ENCODE measurements around the gene TMC5.

The TMC5 gene

GRCh38 chr16:19518388-19518787, 100.7 kb downstream of the TMC5 start:
- no peak for TF ChIP-seq Cebpa-rat (IDR thresholded peaks at IDR 0.05)
- Histone ChIP-seq H3K36me3 (peaks cover 22 to 52% (median 38%) of the 10 kb centered on the region in 11 experiments), H4K20me1 (peaks cover 0 to 7% (median 0%) of the 10 kb centered on the region in 11 experiments; a peak in 7 of 22 replicates), H3K4me1 (peaks cover 30 to 90% (median 51%) of the 10 kb centered on the region in 10 experiments), H3K27me3 (no peaks in the 10 kb centered on the region), H3K4me3 (peak overlapping the region in 3 of 10 experiments; percentile 44 to 93 (median 82); a peak in 4 of 20 replicates), H3K27ac (peak overlapping the region in 2 of 11 experiments; percentile 62 to 68; a peak in 2 of 22 replicates), H3K9me3 (replicated peaks in 1 of 11) (no peaks in the 10 kb centered on the region), H3K9ac (peak overlapping the region in 3 of 11 experiments; percentile 15 to 85 (median 67); a peak in 3 of 22 replicates), H3K4me2 (peak overlapping the region in 3 of 11 experiments; percentile 89 to 97 (median 91); a peak in 6 of 22 replicates)

DNA sequence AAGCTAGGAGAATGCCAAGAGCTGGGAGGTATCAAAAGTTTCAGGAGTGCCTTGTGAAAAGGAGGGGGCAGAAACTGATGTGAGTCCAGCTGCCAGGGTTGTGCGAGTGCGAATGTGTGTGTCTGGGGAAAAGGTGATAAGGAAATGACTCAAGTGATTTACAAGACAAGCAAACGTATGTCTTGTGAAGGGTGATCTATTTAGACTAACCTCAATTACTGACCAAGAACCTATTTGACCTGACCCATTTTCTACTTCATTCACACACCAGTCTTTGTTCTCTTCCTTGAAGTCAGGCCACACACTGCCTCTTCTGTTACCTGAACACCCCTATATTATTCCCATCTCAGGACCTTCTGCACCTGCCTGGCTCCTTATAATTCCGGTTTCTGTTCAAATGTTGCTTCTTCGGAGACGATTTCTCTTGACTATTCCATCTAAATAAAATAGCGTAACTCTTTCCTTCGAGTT, 103.2 kb downstream of the TMC5 start:
- peak overlapping the region; percentile 74 to 97 (median 92) for H3K4me3 ChIP-seq
- H4K20me1 ChIP-seq: peaks cover 0 to 7% (median 0%) of the 10 kb centered on the region in 11 experiments; a peak in 7 of 22 replicates
- peak overlapping the region; percentile 62 to 87 (median 78); a peak in 21 of 22 replicates for H3K27ac ChIP-seq
- TF ChIP-seq Cebpa-rat (IDR thresholded peaks at IDR 0.05): no peak
- H3K4me1 ChIP-seq: peaks cover 44 to 80% (median 52%) of the 10 kb centered on the region in 10 experiments
- H3K9me3 ChIP-seq (replicated peaks in 1 of 11): no peaks in the 10 kb centered on the region
- peaks cover 11 to 33% (median 20%) of the 10 kb centered on the region in 11 experiments for H3K36me3 ChIP-seq
- H3K27me3 ChIP-seq: no peaks in the 10 kb centered on the region
- H3K4me2 ChIP-seq: peak overlapping the region; percentile 79 to 97 (median 91)
- peak overlapping the region; percentile 78 to 88 (median 86) for H3K9ac ChIP-seq

DNA sequence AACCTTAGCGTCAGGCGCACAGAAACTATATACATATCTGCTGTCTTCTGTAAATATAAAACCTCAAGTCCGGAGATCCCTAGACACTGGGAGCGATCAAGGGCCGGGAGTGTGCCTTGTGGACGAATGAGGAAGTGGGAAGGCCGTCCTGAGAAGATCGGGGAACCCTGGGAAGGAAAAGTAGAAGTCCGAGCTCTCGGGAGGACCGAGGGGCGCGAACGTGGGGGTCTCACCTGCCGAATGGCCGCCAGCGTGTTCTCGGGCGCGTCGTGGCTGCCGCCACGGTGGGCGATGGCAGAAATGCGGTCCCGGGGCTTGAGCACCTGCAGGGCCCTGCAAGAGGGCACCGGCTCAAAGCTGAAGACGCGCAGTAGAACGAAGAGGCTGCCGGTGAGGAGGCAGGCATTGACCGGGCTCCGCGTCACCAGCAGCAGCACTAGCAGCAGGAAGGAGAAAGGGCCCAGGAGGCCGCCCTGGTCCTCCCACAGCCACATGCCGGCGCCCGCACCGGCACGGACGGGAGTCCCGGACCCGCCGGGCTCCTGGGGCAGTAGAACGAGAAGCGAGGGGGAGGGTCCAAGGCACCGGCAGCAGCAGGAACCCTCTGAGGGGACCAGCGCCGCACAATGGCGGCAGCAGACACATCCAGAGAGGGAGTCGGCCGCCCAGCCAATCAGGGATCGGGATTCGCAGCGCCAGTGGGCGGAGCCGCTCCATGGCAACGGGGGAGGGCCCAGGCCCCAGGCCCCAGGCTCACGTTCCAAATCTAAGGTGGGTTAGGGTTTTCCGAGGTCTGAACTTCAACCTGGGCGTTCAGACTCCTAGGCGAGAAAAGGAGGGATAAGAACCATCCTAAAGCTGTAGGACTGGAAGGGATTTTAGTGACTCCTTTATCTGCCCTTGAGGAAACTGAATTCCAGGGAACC, 104.1 kb downstream of the TMC5 start, which contains the start of gene GDE1:
Gene GDE1 (minus strand): TSS at position 628 of the 926 bp plus-strand sequence. CDS start 134 bp downstream, at position 494.
- Histone ChIP-seq H3K9me3 (replicated peaks in 1 of 11) (no peaks in the 10 kb centered on the region), H3K4me3 (peak within 1 kb of the TSS; percentile 74 to 97 (median 92)), H3K27me3 (no peaks in the 10 kb centered on the region), H3K4me1 (peaks cover 46 to 73% (median 52%) of the 10 kb centered on the region in 10 experiments), H3K9ac (peak within 1 kb of the TSS; percentile 78 to 88 (median 86)), H3K36me3 (peaks cover 3 to 25% (median 11%) of the 10 kb centered on the region in 11 experiments), H3K27ac (peak within 1 kb of the TSS; percentile 62 to 87 (median 78); a peak in 21 of 22 replicates), H4K20me1 (peaks cover 0 to 7% (median 0%) of the 10 kb centered on the region in 11 experiments; a peak in 7 of 22 replicates), H3K4me2 (peak within 1 kb of the TSS; percentile 79 to 97 (median 91))
- TF ChIP-seq Cebpa-rat (IDR thresholded peaks at IDR 0.05): no peak

GRCh38 chr16:19522397-19522732, 104.7 kb downstream of the TMC5 start:
- TF ChIP-seq Cebpa-rat (IDR thresholded peaks at IDR 0.05): no peak
- H3K27me3 ChIP-seq: no peaks in the 10 kb centered on the region
- peaks cover 0 to 19% (median 5%) of the 10 kb centered on the region in 11 experiments; a peak in 8 of 22 replicates for H3K36me3 ChIP-seq
- H3K4me1 ChIP-seq: peaks cover 46 to 66% (median 52%) of the 10 kb centered on the region in 10 experiments
- H3K9me3 ChIP-seq (replicated peaks in 1 of 11): no peaks in the 10 kb centered on the region
- H3K9ac ChIP-seq: peak overlapping the region in 7 of 11 experiments; percentile 78 to 88 (median 87); a peak in 10 of 22 replicates
- H3K4me2 ChIP-seq: peak overlapping the region; percentile 79 to 97 (median 91)
- H4K20me1 ChIP-seq: peaks cover 0 to 7% (median 0%) of the 10 kb centered on the region in 11 experiments; a peak in 7 of 22 replicates
- H3K27ac ChIP-seq: peak overlapping the region in 7 of 11 experiments; percentile 73 to 87 (median 81); a peak in 10 of 22 replicates
- peak overlapping the region in 8 of 10 experiments; percentile 74 to 95 (median 92); a peak in 11 of 20 replicates for H3K4me3 ChIP-seq

GRCh38 chr16:19522760-19523159, 105.1 kb downstream of the TMC5 start:
- H3K4me1 ChIP-seq: peaks cover 46 to 62% (median 52%) of the 10 kb centered on the region in 10 experiments
- no peaks in the 10 kb centered on the region for H3K9me3 ChIP-seq (replicated peaks in 1 of 11)
- peak overlapping the region in 10 of 11 experiments; percentile 79 to 97 (median 91); a peak in 12 of 22 replicates for H3K4me2 ChIP-seq
- TF ChIP-seq Cebpa-rat (IDR thresholded peaks at IDR 0.05): no peak
- no peaks in the 10 kb centered on the region for H3K27me3 ChIP-seq
- H3K4me3 ChIP-seq: no peak overlapping the region
- no peak overlapping the region for H3K9ac ChIP-seq
- H3K27ac ChIP-seq: peak overlapping the region in 4 of 11 experiments; percentile 81 to 87 (median 83); a peak in 3 of 22 replicates
- peaks cover 0 to 18% (median 6%) of the 10 kb centered on the region in 11 experiments; a peak in 17 of 22 replicates for H3K36me3 ChIP-seq
- peaks cover 0 to 7% (median 0%) of the 10 kb centered on the region in 11 experiments; a peak in 7 of 22 replicates for H4K20me1 ChIP-seq

GRCh38 chr16:19523184-19523558, 105.5 kb downstream of the TMC5 start:
- Histone ChIP-seq H3K4me2 (peak overlapping the region in 6 of 11 experiments; percentile 23 to 91 (median 57); a peak in 6 of 22 replicates), H3K4me1 (peaks cover 46 to 58% (median 50%) of the 10 kb centered on the region in 10 experiments), H3K9ac (no peak overlapping the region), H3K9me3 (replicated peaks in 1 of 11) (no peaks in the 10 kb centered on the region), H3K36me3 (peaks cover 1 to 19% (median 10%) of the 10 kb centered on the region in 11 experiments; a peak in 20 of 22 replicates), H3K4me3 (peak overlapping the region in 5 of 10 experiments; percentile 90 to 98 (median 96); a peak in 5 of 20 replicates), H3K27ac (no peak overlapping the region), H4K20me1 (peaks cover 0 to 7% (median 0%) of the 10 kb centered on the region in 11 experiments; a peak in 7 of 22 replicates), H3K27me3 (no peaks in the 10 kb centered on the region)
- no peak for TF ChIP-seq Cebpa-rat (IDR thresholded peaks at IDR 0.05)

GRCh38 chr16:19523559-19524355, 106.1 kb downstream of the TMC5 start, which contains the start of gene CCP110:
Gene CCP110, plus strand, starts transcription at chr16:19523942. Its CDS starts 3,940 bp downstream, at chr16:19527882.
- peaks cover 7 to 24% (median 15%) of the 10 kb centered on the region in 11 experiments for H3K36me3 ChIP-seq
- peak within 1 kb of the TSS; percentile 80 to 97 (median 91) for H3K4me2 ChIP-seq
- peaks cover 0 to 7% (median 0%) of the 10 kb centered on the region in 11 experiments; a peak in 7 of 22 replicates for H4K20me1 ChIP-seq
- H3K9me3 ChIP-seq (replicated peaks in 1 of 11): no peaks in the 10 kb centered on the region
- peaks cover 46 to 52% (median 49%) of the 10 kb centered on the region in 10 experiments for H3K4me1 ChIP-seq
- H3K27ac ChIP-seq: peak within 1 kb of the TSS; percentile 33 to 90 (median 84); a peak in 21 of 22 replicates
- H3K9ac ChIP-seq: peak within 1 kb of the TSS; percentile 80 to 91 (median 88)
- TF ChIP-seq Cebpa-rat (IDR thresholded peaks at IDR 0.05): no peak
- no peaks in the 10 kb centered on the region for H3K27me3 ChIP-seq
- H3K4me3 ChIP-seq: peak within 1 kb of the TSS; percentile 89 to 99 (median 96)

DNA sequence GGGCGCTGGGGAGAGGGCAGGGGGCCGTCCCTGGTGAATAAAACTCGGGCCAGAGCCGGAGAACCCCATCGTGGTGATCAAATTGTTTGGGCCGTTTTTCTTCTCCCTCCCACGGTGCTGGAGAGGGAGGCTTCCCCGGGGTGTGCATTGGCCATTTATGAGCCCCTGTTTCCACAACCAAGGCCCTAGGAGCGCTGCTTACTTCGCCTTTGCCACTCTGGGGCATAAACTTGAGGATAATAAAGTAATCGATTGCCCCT, 106.6 kb downstream of the TMC5 start:
- Histone ChIP-seq H3K4me1 (peaks cover 42 to 50% (median 47%) of the 10 kb centered on the region in 10 experiments), H3K4me3 (peak overlapping the region; percentile 89 to 99 (median 96)), H3K9ac (peak overlapping the region; percentile 80 to 91 (median 88)), H3K4me2 (peak overlapping the region; percentile 75 to 93 (median 86)), H3K9me3 (replicated peaks in 1 of 11) (no peaks in the 10 kb centered on the region), H4K20me1 (peaks cover 0 to 7% (median 0%) of the 10 kb centered on the region in 11 experiments; a peak in 6 of 22 replicates), H3K27ac (peak overlapping the region; percentile 33 to 90 (median 84); a peak in 21 of 22 replicates), H3K36me3 (peaks cover 13 to 24% (median 18%) of the 10 kb centered on the region in 11 experiments), H3K27me3 (no peaks in the 10 kb centered on the region)
- no peak for TF ChIP-seq Cebpa-rat (IDR thresholded peaks at IDR 0.05)

Measured in BLaER1 treated with 17β-estradiol and CSF1 and Interleukin-3, amounts not matched to agents 10 nM and 100 nM (cell line).